ENCODE measurements around the gene MAGI3.

The MAGI3 gene

DNA sequence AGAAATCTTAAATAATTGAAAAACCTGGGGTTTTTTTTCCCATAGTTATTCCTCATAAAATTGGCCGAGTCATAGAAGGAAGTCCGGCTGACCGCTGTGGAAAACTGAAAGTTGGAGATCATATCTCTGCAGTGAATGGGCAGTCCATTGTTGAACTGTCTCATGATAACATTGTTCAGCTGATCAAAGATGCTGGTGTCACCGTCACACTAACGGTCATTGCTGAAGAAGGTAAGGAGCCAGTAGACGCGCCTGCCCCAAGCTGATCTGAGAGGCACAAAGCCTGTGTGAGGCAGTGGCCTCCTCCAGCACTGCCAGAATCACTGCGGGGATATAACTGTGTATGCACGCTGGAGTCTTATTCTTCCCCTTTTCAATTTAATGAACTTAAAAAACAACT lies 268.7 kb downstream of the MAGI3 start:
- Histone ChIP-seq H3K9me3 (ENCODE audit: control insufficient read depth in 2 of 2, low read length in 2 of 2) (no peaks in the 10 kb centered on the region), H3K4me1 (ENCODE audit: control insufficient read depth in 2 of 2, insufficient read depth in 2 of 2, low read length in 2 of 2) (no peaks in the 10 kb centered on the region), H3K36me3 (ENCODE audit: control insufficient read depth in 2 of 2, insufficient read depth in 2 of 2, low read length in 2 of 2) (peaks cover 13 to 15% of the 10 kb centered on the region in 2 donors), H3K27me3 (ENCODE audit: control insufficient read depth in 2 of 2, insufficient read depth in 2 of 2, low read length in 2 of 2) (no peaks in the 10 kb centered on the region), H3K27ac (ENCODE audit: low read depth in 2 of 2, low read length in 2 of 2) (no peak overlapping the region), H3K4me3 (ENCODE audit: low read length in 2 of 2) (no peak overlapping the region), H3K9ac (ENCODE audit: low read depth in 1 of 2, low read length in 2 of 2) (no peak overlapping the region)

- Histone ChIP-seq H3K9me3 (ENCODE audit: control insufficient read depth in 2 of 2, low read length in 2 of 2) (no peaks in the 10 kb centered on the region), H3K36me3 (ENCODE audit: control insufficient read depth in 2 of 2, insufficient read depth in 2 of 2, low read length in 2 of 2) (peaks cover 15 to 17% of the 10 kb centered on the region in 2 donors), H3K9ac (ENCODE audit: low read depth in 1 of 2, low read length in 2 of 2) (no peak overlapping the region), H3K27ac (ENCODE audit: low read depth in 2 of 2, low read length in 2 of 2) (no peak overlapping the region), H3K4me1 (ENCODE audit: control insufficient read depth in 2 of 2, insufficient read depth in 2 of 2, low read length in 2 of 2) (no peaks in the 10 kb centered on the region), H3K4me3 (ENCODE audit: low read length in 2 of 2) (no peak overlapping the region), H3K27me3 (ENCODE audit: control insufficient read depth in 2 of 2, insufficient read depth in 2 of 2, low read length in 2 of 2) (no peaks in the 10 kb centered on the region)
Observed at GRCh38 chr1:113659556-113659955, 269.2 kb downstream of the MAGI3 start.

DNA sequence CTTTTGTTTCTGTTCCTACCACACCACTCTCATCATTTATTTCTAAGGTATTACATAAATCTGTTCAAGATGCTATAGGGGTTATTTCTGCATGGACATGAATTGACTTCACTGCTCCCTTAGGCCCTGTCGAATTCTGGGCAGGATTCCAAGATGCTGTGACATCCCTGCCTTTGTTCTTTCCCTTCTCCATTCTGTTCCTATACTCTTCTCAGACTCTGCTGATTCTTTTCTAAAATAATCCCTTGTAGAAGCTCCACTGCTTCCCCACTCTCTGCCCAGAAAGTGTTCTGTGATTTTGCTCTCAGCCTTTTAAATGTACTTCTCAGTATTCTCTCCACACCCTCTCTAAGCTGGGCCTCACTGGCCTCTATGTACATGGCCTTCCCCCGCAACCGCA lies 269.8 kb downstream of the MAGI3 start:
- H3K27me3 ChIP-seq (ENCODE audit: control insufficient read depth in 2 of 2, insufficient read depth in 2 of 2, low read length in 2 of 2), result no peaks in the 10 kb centered on the region
- no peak overlapping the region for H3K4me3 ChIP-seq (ENCODE audit: low read length in 2 of 2)
- H3K36me3 ChIP-seq (ENCODE audit: control insufficient read depth in 2 of 2, insufficient read depth in 2 of 2, low read length in 2 of 2), result peaks cover 10 to 13% of the 10 kb centered on the region in 2 donors
- no peaks in the 10 kb centered on the region for H3K9me3 ChIP-seq (ENCODE audit: control insufficient read depth in 2 of 2, low read length in 2 of 2)
- no peak overlapping the region for H3K9ac ChIP-seq (ENCODE audit: low read depth in 1 of 2, low read length in 2 of 2)
- H3K27ac ChIP-seq (ENCODE audit: low read depth in 2 of 2, low read length in 2 of 2), result no peak overlapping the region
- no peaks in the 10 kb centered on the region for H3K4me1 ChIP-seq (ENCODE audit: control insufficient read depth in 2 of 2, insufficient read depth in 2 of 2, low read length in 2 of 2)

DNA sequence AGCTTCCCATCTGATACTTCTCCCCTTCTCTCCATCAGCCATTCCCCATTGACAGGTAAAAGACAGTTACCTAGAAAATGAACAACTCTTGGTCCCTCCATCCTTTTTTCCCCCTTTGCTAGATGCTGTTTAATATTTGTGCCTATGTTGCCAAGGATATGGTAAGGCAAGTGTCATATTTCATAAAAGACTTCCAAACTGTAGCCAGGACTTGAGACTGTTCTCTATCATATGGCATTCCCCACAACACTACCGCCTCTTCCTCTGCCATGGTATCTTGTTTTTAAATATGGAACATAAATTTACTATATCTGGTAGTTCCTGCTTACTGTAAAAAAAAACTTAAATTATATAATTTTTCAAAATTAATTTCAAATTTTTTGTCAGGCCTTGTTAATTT lies 271.8 kb downstream of the MAGI3 start:
- Histone ChIP-seq H3K27ac (ENCODE audit: low read depth in 2 of 2, low read length in 2 of 2) (no peak overlapping the region), H3K4me3 (ENCODE audit: low read length in 2 of 2) (no peak overlapping the region), H3K9me3 (ENCODE audit: control insufficient read depth in 2 of 2, low read length in 2 of 2) (no peaks in the 10 kb centered on the region), H3K27me3 (ENCODE audit: control insufficient read depth in 2 of 2, insufficient read depth in 2 of 2, low read length in 2 of 2) (no peaks in the 10 kb centered on the region), H3K4me1 (ENCODE audit: control insufficient read depth in 2 of 2, insufficient read depth in 2 of 2, low read length in 2 of 2) (no peaks in the 10 kb centered on the region), H3K9ac (ENCODE audit: low read depth in 1 of 2, low read length in 2 of 2) (no peak overlapping the region), H3K36me3 (ENCODE audit: control insufficient read depth in 2 of 2, insufficient read depth in 2 of 2, low read length in 2 of 2) (peaks cover 10% of the 10 kb centered on the region in 2 donors)

DNA sequence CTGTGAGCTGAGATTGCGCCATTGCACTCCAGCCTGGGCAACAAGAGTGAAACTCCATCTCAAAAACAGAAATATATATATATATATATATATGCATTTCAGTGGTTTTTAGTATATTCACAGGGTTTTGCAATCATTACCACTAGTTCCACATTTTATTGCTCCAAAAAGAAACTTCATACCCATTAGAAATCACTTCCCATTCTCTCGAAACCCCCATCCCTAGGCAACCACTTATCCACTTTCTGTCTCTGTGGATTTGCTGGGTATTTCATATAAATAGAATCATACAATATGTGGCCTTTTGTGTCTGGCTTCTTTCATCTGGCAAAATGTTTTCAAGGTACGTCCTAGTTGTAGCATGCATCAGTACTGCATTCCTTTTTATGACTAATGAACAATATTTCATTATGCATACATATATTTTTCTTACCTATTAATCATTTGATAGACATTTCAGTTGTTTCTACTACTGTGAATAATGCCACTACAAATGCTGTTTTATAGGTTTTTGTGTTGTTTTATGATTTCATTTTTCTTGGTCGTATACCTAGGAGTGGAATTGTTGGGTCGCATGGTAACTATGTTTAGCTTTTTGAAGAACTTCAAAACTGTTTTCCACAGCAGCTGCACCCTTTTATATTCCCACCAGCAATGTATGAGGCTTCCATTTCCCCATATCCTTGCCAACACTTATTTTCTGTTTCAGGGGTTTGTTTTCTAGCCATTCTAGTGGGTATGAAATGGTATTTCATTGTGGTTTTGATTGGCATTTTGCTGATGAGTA lies 273.0 kb downstream of the MAGI3 start:
- H3K36me3 ChIP-seq (ENCODE audit: control insufficient read depth in 2 of 2, insufficient read depth in 2 of 2, low read length in 2 of 2), result peaks cover 7 to 10% of the 10 kb centered on the region in 2 donors
- H3K27ac ChIP-seq (ENCODE audit: low read depth in 2 of 2, low read length in 2 of 2), result no peak overlapping the region
- H3K4me1 ChIP-seq (ENCODE audit: control insufficient read depth in 2 of 2, insufficient read depth in 2 of 2, low read length in 2 of 2), result no peaks in the 10 kb centered on the region
- H3K27me3 ChIP-seq (ENCODE audit: control insufficient read depth in 2 of 2, insufficient read depth in 2 of 2, low read length in 2 of 2), result no peaks in the 10 kb centered on the region
- no peaks in the 10 kb centered on the region for H3K9me3 ChIP-seq (ENCODE audit: control insufficient read depth in 2 of 2, low read length in 2 of 2)
- no peak overlapping the region for H3K9ac ChIP-seq (ENCODE audit: low read depth in 1 of 2, low read length in 2 of 2)
- no peak overlapping the region for H3K4me3 ChIP-seq (ENCODE audit: low read length in 2 of 2)

- H3K27me3 ChIP-seq (ENCODE audit: control insufficient read depth in 2 of 2, insufficient read depth in 2 of 2, low read length in 2 of 2), result no peaks in the 10 kb centered on the region
- H3K4me3 ChIP-seq (ENCODE audit: low read length in 2 of 2), result no peak overlapping the region
- no peaks in the 10 kb centered on the region for H3K4me1 ChIP-seq (ENCODE audit: control insufficient read depth in 2 of 2, insufficient read depth in 2 of 2, low read length in 2 of 2)
- H3K9ac ChIP-seq (ENCODE audit: low read depth in 1 of 2, low read length in 2 of 2), result no peak overlapping the region
- no peak overlapping the region for H3K27ac ChIP-seq (ENCODE audit: low read depth in 2 of 2, low read length in 2 of 2)
- H3K9me3 ChIP-seq (ENCODE audit: control insufficient read depth in 2 of 2, low read length in 2 of 2), result no peaks in the 10 kb centered on the region
- H3K36me3 ChIP-seq (ENCODE audit: control insufficient read depth in 2 of 2, insufficient read depth in 2 of 2, low read length in 2 of 2), result peaks cover 5 to 6% of the 10 kb centered on the region in 2 donors
Observed at GRCh38 chr1:113665071-113665470, 274.8 kb downstream of the MAGI3 start.

GRCh38 chr1:113666126-113666525 lies 275.8 kb downstream of the MAGI3 start:
- H3K4me3 ChIP-seq (ENCODE audit: low read length in 2 of 2), result no peak overlapping the region
- H3K36me3 ChIP-seq (ENCODE audit: control insufficient read depth in 2 of 2, insufficient read depth in 2 of 2, low read length in 2 of 2), result peaks cover 2 to 6% of the 10 kb centered on the region in 2 donors
- H3K9me3 ChIP-seq (ENCODE audit: control insufficient read depth in 2 of 2, low read length in 2 of 2), result no peaks in the 10 kb centered on the region
- H3K27ac ChIP-seq (ENCODE audit: low read depth in 2 of 2, low read length in 2 of 2), result no peak overlapping the region
- H3K9ac ChIP-seq (ENCODE audit: low read depth in 1 of 2, low read length in 2 of 2), result no peak overlapping the region
- H3K27me3 ChIP-seq (ENCODE audit: control insufficient read depth in 2 of 2, insufficient read depth in 2 of 2, low read length in 2 of 2), result no peaks in the 10 kb centered on the region
- H3K4me1 ChIP-seq (ENCODE audit: control insufficient read depth in 2 of 2, insufficient read depth in 2 of 2, low read length in 2 of 2), result no peaks in the 10 kb centered on the region

DNA sequence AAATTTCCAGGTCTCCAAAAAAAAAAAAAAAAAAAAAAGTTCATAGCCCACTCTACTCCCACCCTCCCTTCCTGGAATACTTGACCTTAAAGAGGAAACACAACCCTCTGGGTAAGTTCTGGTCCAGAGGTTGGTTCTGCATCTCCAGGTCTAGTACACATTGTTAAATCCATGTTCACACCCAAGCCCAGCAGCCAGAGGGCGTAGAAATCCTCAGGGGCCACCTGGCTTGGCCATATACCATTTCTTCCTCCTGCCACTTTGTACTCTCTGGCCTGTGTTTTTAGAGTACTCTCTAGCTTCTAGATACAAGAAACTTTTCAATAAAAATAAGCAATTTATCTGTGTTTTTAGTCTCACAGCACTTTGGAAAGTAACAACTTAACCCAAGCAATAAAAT lies 279.7 kb downstream of the MAGI3 start:
- Histone ChIP-seq H3K27me3 (ENCODE audit: control insufficient read depth in 2 of 2, insufficient read depth in 2 of 2, low read length in 2 of 2) (no peaks in the 10 kb centered on the region), H3K4me3 (ENCODE audit: low read length in 2 of 2) (no peak overlapping the region), H3K9me3 (ENCODE audit: control insufficient read depth in 2 of 2, low read length in 2 of 2) (no peaks in the 10 kb centered on the region), H3K36me3 (ENCODE audit: control insufficient read depth in 2 of 2, insufficient read depth in 2 of 2, low read length in 2 of 2) (peaks cover 18 to 28% of the 10 kb centered on the region in 2 donors), H3K9ac (ENCODE audit: low read depth in 1 of 2, low read length in 2 of 2) (no peak overlapping the region), H3K4me1 (ENCODE audit: control insufficient read depth in 2 of 2, insufficient read depth in 2 of 2, low read length in 2 of 2) (no peaks in the 10 kb centered on the region), H3K27ac (ENCODE audit: low read depth in 2 of 2, low read length in 2 of 2) (no peak overlapping the region)

- H3K27ac ChIP-seq (ENCODE audit: low read depth in 2 of 2, low read length in 2 of 2), result no peak overlapping the region
- H3K4me1 ChIP-seq (ENCODE audit: control insufficient read depth in 2 of 2, insufficient read depth in 2 of 2, low read length in 2 of 2), result no peaks in the 10 kb centered on the region
- peaks cover 18 to 34% of the 10 kb centered on the region in 2 donors for H3K36me3 ChIP-seq (ENCODE audit: control insufficient read depth in 2 of 2, insufficient read depth in 2 of 2, low read length in 2 of 2)
- H3K9ac ChIP-seq (ENCODE audit: low read depth in 1 of 2, low read length in 2 of 2), result no peak overlapping the region
- no peak overlapping the region for H3K4me3 ChIP-seq (ENCODE audit: low read length in 2 of 2)
- no peaks in the 10 kb centered on the region for H3K27me3 ChIP-seq (ENCODE audit: control insufficient read depth in 2 of 2, insufficient read depth in 2 of 2, low read length in 2 of 2)
- H3K9me3 ChIP-seq (ENCODE audit: control insufficient read depth in 2 of 2, low read length in 2 of 2), result no peaks in the 10 kb centered on the region
Observed at GRCh38 chr1:113670650-113671049, 280.3 kb downstream of the MAGI3 start.

GRCh38 chr1:113672491-113672890 lies 282.2 kb downstream of the MAGI3 start:
- Histone ChIP-seq H3K27ac (ENCODE audit: low read depth in 2 of 2, low read length in 2 of 2) (no peak overlapping the region), H3K9ac (ENCODE audit: low read depth in 1 of 2, low read length in 2 of 2) (no peak overlapping the region), H3K4me3 (ENCODE audit: low read length in 2 of 2) (no peak overlapping the region), H3K4me1 (ENCODE audit: control insufficient read depth in 2 of 2, insufficient read depth in 2 of 2, low read length in 2 of 2) (no peaks in the 10 kb centered on the region), H3K9me3 (ENCODE audit: control insufficient read depth in 2 of 2, low read length in 2 of 2) (no peaks in the 10 kb centered on the region), H3K36me3 (ENCODE audit: control insufficient read depth in 2 of 2, insufficient read depth in 2 of 2, low read length in 2 of 2) (peaks cover 20 to 34% of the 10 kb centered on the region in 2 donors), H3K27me3 (ENCODE audit: control insufficient read depth in 2 of 2, insufficient read depth in 2 of 2, low read length in 2 of 2) (no peaks in the 10 kb centered on the region)

Measured in mucosa of rectum (tissue), 2 donors.